Activated T-helper 1 cell treated with anti-CD3 and anti-CD28 coated beads, Interleukin-12 subunit alpha, Interleukin-12 subunit beta, Interleukin-2, Interleukin-4 antibody, amounts not matched to agents 30 ng/mL and 10 ng/mL and 1 ng/mL, durations not matched to agents 14 hours and 24 hours and 36 hours (primary cell): ENCODE results near the gene TPCN2. TPM values are rescaled to one million over a fixed set of nuclear protein-coding genes. Genes with fewer than 3 reads are reported as not detected.
A peak's percentile ranks its signal among the peaks of the same experiment; 100 is the strongest.

Experiments used
- DNase-seq: peaks from one replicate; pipeline ENCODE4 v3.0.0; 2021; ENCODE audit warnings: low spot score
- H3K27ac Mint-ChIP-seq: one replicate; pipeline ENCODE4 v1.8.0; 2021; ENCODE audit warnings: mild to moderate bottlenecking, mixed read lengths
- H3K27me3 Mint-ChIP-seq: one replicate; pipeline ENCODE4 v1.8.0; 2022; ENCODE audit warnings: mild to moderate bottlenecking, moderate library complexity, mixed read lengths; ENCODE audit not compliant: insufficient read depth
- H3K36me3 Mint-ChIP-seq: one replicate; pipeline ENCODE4 v1.8.0; 2021; ENCODE audit warnings: low read depth, mixed read lengths
- H3K4me1 Mint-ChIP-seq: one replicate; pipeline ENCODE4 v1.8.0; 2021; ENCODE audit warnings: low read depth, mixed read lengths
- H3K4me3 Mint-ChIP-seq: one replicate; pipeline ENCODE4 v1.8.0; 2021; ENCODE audit warnings: mild to moderate bottlenecking, moderate library complexity, mixed read lengths
- H3K9me3 Mint-ChIP-seq: one replicate; pipeline ENCODE4 v1.8.0; 2021; ENCODE audit warnings: mixed read lengths
- intact Hi-C: fragments of 100-400 bp; cut with micrococcal nuclease; formaldehyde crosslinking; loops from one replicate; pipeline ENCODE4 v1.15.1; 2024
- total RNA-seq: library from RNA; stranded (reverse); gene quantifications from 2 replicates; pipeline ENCODE4 v1.2.3, GENCODE V29; 2022

The TPCN2 gene
- total RNA-seq, 1 donor from 2014 or later: 19.2 TPM

DNA sequence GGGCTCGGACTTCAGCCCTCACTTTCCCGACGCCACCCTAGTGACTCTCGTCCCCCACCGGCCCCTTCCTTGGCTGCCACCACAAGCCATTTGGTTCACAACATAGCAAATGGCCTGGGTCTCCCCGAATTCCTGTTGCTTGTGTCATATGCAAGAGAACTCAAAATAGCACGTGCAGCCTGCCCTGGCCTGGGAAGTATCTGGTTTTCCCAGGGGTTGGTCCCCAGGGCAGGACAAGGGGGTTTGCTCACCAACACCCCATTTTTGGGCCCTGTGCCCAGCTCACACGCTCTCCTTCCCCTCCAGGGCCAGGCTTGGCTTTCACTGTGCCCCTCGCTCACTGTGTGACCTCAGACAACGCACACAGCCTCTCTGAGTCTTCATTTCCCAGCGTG lies 12.8 kb upstream of the TPCN2 start:
- Mint-ChIP-seq H3K36me3 (no peaks in the 10 kb centered on the region), H3K4me3 (no peak overlapping the region), H3K27ac (no peak overlapping the region), H3K4me1 (peaks cover 8% of the 10 kb centered on the region), H3K27me3 (no peaks in the 10 kb centered on the region), H3K9me3 (no peaks in the 10 kb centered on the region)
- DNase-seq: no peak
- intact Hi-C loops: no loop called here

DNA sequence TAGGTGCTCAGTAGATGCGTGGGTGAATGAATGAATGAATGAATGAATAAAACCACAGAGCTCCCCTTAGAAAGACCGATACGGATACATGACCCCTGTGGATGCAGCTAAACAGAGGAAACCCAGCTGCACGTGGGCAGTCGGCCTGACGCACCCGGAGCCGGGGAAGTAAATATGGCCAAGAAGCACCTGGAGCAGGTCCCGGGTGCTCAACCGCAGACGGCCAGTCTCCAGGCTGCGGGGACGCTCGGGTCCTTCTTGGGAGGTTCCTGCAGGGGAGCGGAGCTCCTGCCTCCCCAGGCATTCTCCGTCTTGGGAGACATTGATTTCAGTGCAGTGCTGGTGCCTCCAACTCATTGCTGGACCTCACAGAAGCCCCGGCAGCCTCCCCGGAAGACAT lies 11.7 kb upstream of the TPCN2 start:
- Mint-ChIP-seq H3K27me3 (no peaks in the 10 kb centered on the region), H3K4me1 (peaks cover 11% of the 10 kb centered on the region), H3K4me3 (no peak overlapping the region), H3K9me3 (no peaks in the 10 kb centered on the region), H3K36me3 (no peaks in the 10 kb centered on the region), H3K27ac (no peak overlapping the region)
- DNase-seq: no peak
- intact Hi-C loops: no loop called here

DNA sequence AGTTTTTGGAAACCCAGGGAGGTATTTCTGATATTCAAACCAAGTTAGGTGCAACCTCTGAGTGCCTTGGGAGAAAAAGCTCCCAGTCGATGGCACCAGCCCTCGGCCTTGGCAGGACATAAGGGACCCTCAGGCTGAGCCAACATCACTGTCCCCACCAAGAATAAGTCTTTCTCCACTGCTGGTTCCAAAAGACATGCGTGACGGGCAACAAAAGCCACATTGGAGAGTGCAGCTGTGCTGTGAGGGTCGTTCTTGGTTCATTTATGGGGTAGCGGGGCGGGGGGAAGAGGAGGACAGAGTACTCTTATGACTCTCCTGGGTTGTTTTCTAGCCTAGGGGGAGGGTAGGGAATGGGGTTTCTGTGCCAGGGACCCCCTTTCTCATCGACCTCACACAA lies 11.2 kb upstream of the TPCN2 start:
- H3K27ac Mint-ChIP-seq: no peak overlapping the region
- H3K4me1 Mint-ChIP-seq: peaks cover 11% of the 10 kb centered on the region
- no peaks in the 10 kb centered on the region for H3K36me3 Mint-ChIP-seq
- intact Hi-C loops: no loop called here
- no peak overlapping the region for H3K4me3 Mint-ChIP-seq
- no peaks in the 10 kb centered on the region for H3K27me3 Mint-ChIP-seq
- no peak for DNase-seq
- no peaks in the 10 kb centered on the region for H3K9me3 Mint-ChIP-seq

DNA sequence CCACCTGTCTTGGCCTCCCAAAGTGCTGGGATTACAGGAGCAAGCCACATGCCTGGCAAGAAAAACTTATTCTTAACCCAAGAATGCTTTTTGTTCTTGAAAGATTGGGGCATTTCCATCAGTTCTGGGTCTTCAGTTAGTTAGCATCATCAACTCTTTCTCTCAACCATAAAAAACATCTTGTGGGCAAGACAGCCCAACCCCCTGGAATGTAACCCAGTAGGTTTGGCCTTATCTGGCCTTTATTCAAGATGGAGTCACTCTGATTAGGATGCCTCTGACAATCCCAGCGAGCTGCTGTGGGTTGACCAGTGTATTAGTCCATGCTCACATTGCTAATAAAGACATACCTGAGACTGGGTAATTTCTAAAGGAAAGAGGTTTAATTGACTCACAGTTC lies 9.2 kb upstream of the TPCN2 start:
- intact Hi-C loops: no loop called here
- Mint-ChIP-seq H3K4me3 (no peak overlapping the region), H3K36me3 (no peaks in the 10 kb centered on the region), H3K27ac (no peak overlapping the region), H3K9me3 (no peaks in the 10 kb centered on the region), H3K27me3 (peaks cover 2% of the 10 kb centered on the region), H3K4me1 (peaks cover 11% of the 10 kb centered on the region)
- DNase-seq: no peak

DNA sequence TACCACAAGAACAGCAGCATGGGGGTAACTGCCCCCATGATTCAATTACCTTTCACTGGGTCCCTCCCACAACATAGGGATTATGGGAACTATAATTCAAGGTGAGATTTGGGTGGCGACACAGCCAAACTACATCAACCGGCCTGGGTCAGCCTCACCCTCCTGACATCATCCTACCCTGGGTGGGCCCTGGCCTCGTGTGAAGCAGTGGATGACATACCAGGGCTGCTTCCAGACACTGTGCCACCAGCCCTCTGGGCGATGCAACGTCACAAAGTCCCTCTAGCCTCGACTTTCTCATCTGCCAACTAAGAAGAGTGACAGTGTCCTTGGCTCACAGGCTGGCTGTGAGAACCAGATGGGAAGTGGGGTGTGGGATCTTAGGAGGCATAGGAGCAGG lies 8.7 kb upstream of the TPCN2 start:
- peaks cover 2% of the 10 kb centered on the region for H3K27me3 Mint-ChIP-seq
- no peak for DNase-seq
- peaks cover 11% of the 10 kb centered on the region for H3K4me1 Mint-ChIP-seq
- H3K27ac Mint-ChIP-seq: no peak overlapping the region
- no peaks in the 10 kb centered on the region for H3K9me3 Mint-ChIP-seq
- no peak overlapping the region for H3K4me3 Mint-ChIP-seq
- no peaks in the 10 kb centered on the region for H3K36me3 Mint-ChIP-seq
- intact Hi-C loops: no loop called here

DNA sequence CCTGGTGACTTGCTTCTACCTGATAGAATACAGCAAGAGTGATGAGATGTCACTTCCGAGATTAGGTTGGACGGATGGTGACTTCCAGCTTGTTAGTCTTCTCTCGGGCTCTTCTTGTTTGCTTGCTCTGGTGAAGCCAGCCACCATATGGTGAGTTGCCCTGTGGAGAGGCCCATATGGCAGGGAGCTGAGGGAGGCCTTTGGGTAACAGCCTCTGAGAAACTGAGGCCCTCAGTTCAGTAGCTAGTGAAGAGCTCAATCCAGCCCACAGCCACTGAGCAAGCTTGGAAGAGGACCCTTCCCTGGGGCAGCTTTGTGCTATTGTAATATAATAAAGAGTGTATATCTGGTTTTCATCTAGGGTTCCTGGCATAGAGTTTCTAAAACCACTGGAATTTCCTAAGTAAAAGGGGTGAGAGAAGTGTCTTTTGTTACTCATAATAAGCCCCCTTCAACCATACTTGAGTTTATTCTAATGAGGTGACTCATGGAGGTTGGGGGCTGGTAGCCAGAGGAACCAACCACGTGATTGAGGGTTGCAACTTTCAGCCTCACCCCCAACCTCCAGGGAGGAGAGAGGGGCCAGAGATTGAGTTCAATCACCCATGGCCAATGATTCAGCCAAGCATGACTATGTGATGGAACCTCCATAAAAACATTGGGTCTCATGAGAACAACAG lies 8.0 kb upstream of the TPCN2 start:
- no peak for DNase-seq
- Mint-ChIP-seq H3K27me3 (peaks cover 6% of the 10 kb centered on the region), H3K9me3 (no peaks in the 10 kb centered on the region), H3K36me3 (no peaks in the 10 kb centered on the region), H3K4me3 (no peak overlapping the region), H3K4me1 (peaks cover 11% of the 10 kb centered on the region), H3K27ac (no peak overlapping the region)
- intact Hi-C loops: no loop called here

DNA sequence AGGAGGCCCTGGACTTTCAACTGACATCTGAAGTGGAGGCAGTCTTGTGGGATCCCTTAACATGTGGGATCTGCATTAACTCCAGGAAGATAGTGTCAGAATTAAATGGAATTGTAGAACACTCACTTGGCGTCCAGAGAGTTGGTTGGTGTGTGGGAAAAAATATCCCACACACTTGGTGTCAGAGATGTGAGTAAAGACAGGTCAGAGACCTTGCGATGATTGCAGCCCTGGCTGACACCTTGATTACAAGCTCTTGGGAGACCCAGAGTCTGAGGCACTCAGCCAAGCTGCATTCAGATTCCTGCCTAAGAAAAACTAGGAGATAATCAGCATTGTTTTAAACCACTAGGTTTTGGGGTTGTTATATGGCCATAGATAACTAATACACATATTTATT lies 7.2 kb upstream of the TPCN2 start:
- intact Hi-C loops: no loop called here
- Mint-ChIP-seq H3K27me3 (peaks cover 9% of the 10 kb centered on the region), H3K9me3 (no peaks in the 10 kb centered on the region), H3K36me3 (no peaks in the 10 kb centered on the region), H3K4me1 (peaks cover 11% of the 10 kb centered on the region), H3K4me3 (no peak overlapping the region), H3K27ac (no peak overlapping the region)
- DNase-seq: no peak

DNA sequence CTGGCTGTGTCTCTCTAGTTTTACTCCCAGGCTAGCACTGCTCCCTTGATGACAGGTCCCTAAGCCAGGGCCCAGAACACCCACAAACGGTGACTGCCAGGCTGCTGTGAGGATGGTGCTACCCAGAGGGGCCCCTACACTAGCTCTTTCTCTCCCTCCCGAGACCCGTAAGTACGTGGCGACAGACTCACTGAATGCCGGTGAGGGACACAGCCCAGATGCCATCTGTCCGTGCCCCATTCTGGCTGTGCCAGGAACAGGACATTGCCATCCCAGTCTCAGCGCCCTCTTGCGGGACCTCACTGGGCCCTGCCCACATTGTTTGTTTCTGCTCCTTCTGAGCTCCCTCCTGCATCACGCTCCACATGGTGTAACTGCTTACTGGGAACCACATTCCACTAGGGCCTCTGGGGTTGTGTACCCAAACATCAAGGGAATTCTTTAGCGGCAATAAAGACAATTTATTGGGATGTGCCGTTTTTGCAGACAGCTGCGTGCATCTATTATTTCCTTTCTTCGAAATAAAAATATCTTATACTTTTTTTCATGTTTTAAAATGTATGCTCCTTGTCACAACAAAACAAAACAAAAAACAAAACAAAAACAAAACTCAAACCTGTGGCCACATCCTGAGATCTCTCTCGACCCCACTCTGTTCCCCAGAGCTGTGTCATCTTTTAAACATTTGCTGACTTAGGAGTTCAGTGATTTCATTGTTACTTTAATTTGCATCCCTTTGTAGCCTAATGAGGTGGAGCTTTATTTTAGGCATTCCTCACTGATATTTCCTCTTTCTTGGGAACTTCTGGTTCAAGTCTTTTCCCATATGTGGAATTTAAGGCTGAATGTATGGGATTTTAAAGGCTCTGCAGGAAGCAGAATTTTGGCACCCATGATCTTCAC lies 4.4 kb upstream of the TPCN2 start:
- Mint-ChIP-seq H3K4me3 (no peak overlapping the region), H3K27me3 (peaks cover 13% of the 10 kb centered on the region), H3K9me3 (no peaks in the 10 kb centered on the region), H3K4me1 (peaks cover 20% of the 10 kb centered on the region), H3K36me3 (no peaks in the 10 kb centered on the region), H3K27ac (no peak overlapping the region)
- DNase-seq: no peak
- intact Hi-C loops: loop anchor here (5.0 kb wide), 1 partner anchor 582 kb away; the partner anchor contains the start of gene PPP6R3

DNA sequence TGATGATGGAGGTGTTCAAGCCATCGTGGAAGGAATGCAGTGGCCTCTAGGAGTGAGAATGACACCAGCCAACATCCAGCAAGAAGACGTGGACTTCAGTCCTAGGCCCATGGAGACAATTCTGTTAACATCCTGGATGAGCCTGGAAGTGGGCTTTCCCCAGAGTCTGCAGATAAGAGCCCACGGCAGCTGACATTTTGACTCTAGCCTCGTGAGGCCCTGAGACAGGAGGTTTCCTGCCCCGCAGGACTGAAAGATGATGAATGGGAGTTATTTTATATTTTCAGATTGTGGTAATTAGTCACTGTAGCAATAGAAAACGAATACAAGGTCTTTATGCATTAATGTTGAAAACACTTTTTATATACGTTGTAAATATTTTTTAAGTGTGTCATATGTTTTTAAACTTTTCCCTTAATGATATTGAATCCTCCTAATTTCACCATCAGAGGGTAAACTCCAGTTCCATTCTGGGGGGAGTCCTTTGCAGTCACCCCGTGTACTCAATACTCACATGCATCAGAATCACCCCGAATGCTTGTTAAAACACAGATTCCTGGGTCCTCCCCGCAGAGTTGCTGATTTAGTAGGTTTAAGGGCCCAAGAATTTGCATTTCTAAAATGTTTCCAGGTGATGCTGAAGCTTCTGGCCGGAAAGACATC lies 570 bp upstream of the TPCN2 start:
- H3K4me3 Mint-ChIP-seq: peak overlapping the region; percentile 76
- H3K27ac Mint-ChIP-seq: peak overlapping the region; percentile 70
- H3K9me3 Mint-ChIP-seq: no peaks in the 10 kb centered on the region
- H3K27me3 Mint-ChIP-seq: peaks cover 13% of the 10 kb centered on the region
- H3K36me3 Mint-ChIP-seq: no peaks in the 10 kb centered on the region
- peaks cover 14% of the 10 kb centered on the region for H3K4me1 Mint-ChIP-seq
- intact Hi-C loops: loop anchor here (1.0 to 5.0 kb wide), 7 partner anchors 144 to 1155 kb away; partner anchors contain the start of genes FADD, LTO1, PPP6R3 and TESMIN
- no peak for DNase-seq

DNA sequence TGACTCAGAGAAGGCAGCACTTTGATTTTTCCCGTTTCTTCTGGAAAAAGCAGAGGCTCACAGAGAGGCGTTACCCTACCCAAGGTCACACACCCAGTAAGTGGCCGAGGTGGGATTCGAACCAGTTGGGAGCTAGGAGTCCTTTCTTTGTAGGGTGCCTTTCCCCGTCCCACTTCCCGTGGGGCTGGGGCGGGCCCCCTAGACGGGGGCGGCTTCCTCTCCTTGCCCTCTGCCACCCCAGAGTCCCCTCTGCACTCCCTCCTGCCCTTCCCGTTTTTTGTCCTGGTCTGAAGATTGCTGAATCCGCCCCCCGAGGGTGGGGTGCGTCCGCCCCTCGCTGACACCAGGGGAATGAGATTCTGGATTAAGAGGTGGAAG lies 747 bp downstream of the TPCN2 start:
- peaks cover 14% of the 10 kb centered on the region for H3K4me1 Mint-ChIP-seq
- peak overlapping the region; percentile 85 for H3K4me3 Mint-ChIP-seq
- intact Hi-C loops: loop anchor here (2.0 to 5.0 kb wide), 2 partner anchors 587 to 1153 kb away; partner anchors contain the start of genes FADD and PPP6R3
- no peaks in the 10 kb centered on the region for H3K9me3 Mint-ChIP-seq
- H3K27ac Mint-ChIP-seq: peak overlapping the region; percentile 72
- H3K36me3 Mint-ChIP-seq: no peaks in the 10 kb centered on the region
- DNase-seq: no peak
- peaks cover 11% of the 10 kb centered on the region for H3K27me3 Mint-ChIP-seq

DNA sequence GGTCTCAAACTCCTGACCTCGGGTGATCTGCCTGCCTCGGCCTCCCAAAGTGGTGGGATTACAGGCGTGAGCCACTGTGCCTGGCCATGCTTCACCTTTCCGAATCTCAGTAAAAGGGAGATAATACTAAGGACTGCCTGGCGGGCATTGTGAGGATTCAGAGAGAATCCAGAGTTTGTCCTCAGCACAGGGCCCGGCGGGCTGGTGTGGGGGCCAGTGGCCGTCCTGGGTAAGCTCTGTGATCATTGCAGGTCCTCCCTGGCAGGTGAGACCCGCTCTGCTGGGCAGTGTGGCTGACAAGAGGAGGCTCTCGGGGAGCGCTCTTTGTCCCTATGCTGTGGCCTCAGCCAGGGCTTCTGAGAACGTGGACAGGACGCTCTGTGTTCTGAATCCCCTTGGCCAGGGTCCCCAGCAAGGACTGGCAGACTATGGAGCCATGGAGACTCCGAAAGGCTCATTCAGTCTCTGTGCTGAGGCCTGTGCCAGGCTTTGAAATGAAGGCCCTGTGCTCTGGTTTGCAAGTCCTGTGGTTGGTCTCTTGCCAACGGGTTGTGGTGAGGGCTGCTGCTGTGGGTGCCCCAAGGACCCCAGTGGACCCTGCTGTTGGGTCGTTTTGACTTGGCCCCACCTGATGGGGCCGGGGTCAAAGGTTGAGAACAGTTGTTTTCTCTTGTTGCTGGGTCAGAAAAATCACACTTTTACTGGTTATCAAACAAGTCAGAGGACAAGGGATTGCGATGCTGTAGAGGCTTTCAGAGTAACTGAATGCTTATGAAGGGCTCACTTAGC lies 2.1 kb downstream of the TPCN2 start:
- DNase-seq: no peak
- intact Hi-C loops: no loop called here
- Mint-ChIP-seq H3K9me3 (no peaks in the 10 kb centered on the region), H3K36me3 (peaks cover 1% of the 10 kb centered on the region), H3K4me3 (peak overlapping the region; percentile 85), H3K4me1 (peaks cover 14% of the 10 kb centered on the region), H3K27me3 (peaks cover 7% of the 10 kb centered on the region), H3K27ac (peak overlapping the region; percentile 18)
